ENCODE measurements around the gene LRRC57. TPM values are rescaled to one million over a fixed set of nuclear protein-coding genes. Genes with fewer than 3 reads are reported as not detected.

The LRRC57 gene
- total RNA-seq, 1 experiment from 2014 or later, result 28.8 TPM

- TF ChIP-seq CTCF (IDR thresholded peaks at IDR 0.05; ENCODE audit: insufficient read depth in 1 of 2, low read depth in 1 of 2, low read length in 1 of 2, severe bottlenecking in 1 of 2, unreplicated experiment in 1 of 2), result no peak
- Mint-ChIP-seq H3K27me3 (ENCODE audit: insufficient read depth, unreplicated experiment) (peaks cover 26% of the 10 kb centered on the region), H3K27ac (ENCODE audit: unreplicated experiment) (no peak overlapping the region), H3K4me3 (ENCODE audit: unreplicated experiment) (no peak overlapping the region), H3K9me3 (ENCODE audit: unreplicated experiment) (no peaks in the 10 kb centered on the region), H3K36me3 (ENCODE audit: insufficient read depth, unreplicated experiment) (peaks cover 6% of the 10 kb centered on the region), H3K4me1 (ENCODE audit: low read depth, unreplicated experiment) (peaks cover 7% of the 10 kb centered on the region)
- no peak for DNase-seq
- H3K27me3 ChIP-seq (replicated peaks; ENCODE audit: control insufficient read depth, insufficient read depth, low read length), result peaks cover 1% of the 10 kb centered on the region; the same call in 1 of the 2 replicates
- 0 out of 2 replicates have a peak, but pooled peaks cover 11% of the 10 kb centered on the region for H3K4me1 ChIP-seq
- no peaks in the 10 kb centered on the region for H3K9me3 ChIP-seq
- no TSS peak for BruUV-seq (replicated peaks)
- ChIA-PET CTCF (no interaction called here), POLR2A (no interaction called here)
- intact Hi-C loops (cut with micrococcal nuclease; ENCODE audit: unreplicated experiment), result no loop called here
- H3K4me3 ChIP-seq (ENCODE audit: low read depth, low read length), result no peak overlapping the region
- H3K36me3 ChIP-seq (ENCODE audit: control insufficient read depth, insufficient read depth, low read length), result no peaks in the 10 kb centered on the region
Observed at GRCh38 chr15:42576776-42577175, 28.2 kb upstream of the LRRC57 start.

GRCh38 chr15:42576040-42576594 lies 27.5 kb upstream of the LRRC57 start:
- no peak for DNase-seq
- Mint-ChIP-seq H3K27ac (ENCODE audit: unreplicated experiment) (no peak overlapping the region), H3K4me1 (ENCODE audit: low read depth, unreplicated experiment) (peaks cover 4% of the 10 kb centered on the region), H3K9me3 (ENCODE audit: unreplicated experiment) (no peaks in the 10 kb centered on the region), H3K27me3 (ENCODE audit: insufficient read depth, unreplicated experiment) (peaks cover 25% of the 10 kb centered on the region), H3K36me3 (ENCODE audit: insufficient read depth, unreplicated experiment) (peaks cover 6% of the 10 kb centered on the region), H3K4me3 (ENCODE audit: unreplicated experiment) (peak overlapping the region; percentile 86)
- intact Hi-C loops (cut with micrococcal nuclease; ENCODE audit: unreplicated experiment), result no loop called here
- ChIA-PET POLR2A (interaction anchor here (0.6 to 2.1 kb wide), 6 partner anchors 16 to 795 kb away, joined by 3 to 8 read pairs (median 4); partner anchors contain the start of genes HAUS2, LRRC57, TUBGCP4 and ZNF106), CTCF (interaction anchor here (0.6 to 0.7 kb wide), 3 partner anchors 12 to 225 kb away, joined by 3 read pairs; no protein-coding TSS in a partner anchor)
- peaks cover 1% of the 10 kb centered on the region; the same call in 1 of the 2 replicates for H3K27me3 ChIP-seq (replicated peaks; ENCODE audit: control insufficient read depth, insufficient read depth, low read length)
- H3K4me1 ChIP-seq, result 0 out of 2 replicates have a peak, but pooled peaks cover 10% of the 10 kb centered on the region
- peak overlapping the region; percentile 58 for H3K4me3 ChIP-seq (ENCODE audit: low read depth, low read length)
- no peak for TF ChIP-seq CTCF (IDR thresholded peaks at IDR 0.05; ENCODE audit: insufficient read depth in 1 of 2, low read depth in 1 of 2, low read length in 1 of 2, severe bottlenecking in 1 of 2, unreplicated experiment in 1 of 2)
- no peaks in the 10 kb centered on the region for H3K36me3 ChIP-seq (ENCODE audit: control insufficient read depth, insufficient read depth, low read length)
- no peaks in the 10 kb centered on the region for H3K9me3 ChIP-seq
- no TSS peak for BruUV-seq (replicated peaks)

DNA sequence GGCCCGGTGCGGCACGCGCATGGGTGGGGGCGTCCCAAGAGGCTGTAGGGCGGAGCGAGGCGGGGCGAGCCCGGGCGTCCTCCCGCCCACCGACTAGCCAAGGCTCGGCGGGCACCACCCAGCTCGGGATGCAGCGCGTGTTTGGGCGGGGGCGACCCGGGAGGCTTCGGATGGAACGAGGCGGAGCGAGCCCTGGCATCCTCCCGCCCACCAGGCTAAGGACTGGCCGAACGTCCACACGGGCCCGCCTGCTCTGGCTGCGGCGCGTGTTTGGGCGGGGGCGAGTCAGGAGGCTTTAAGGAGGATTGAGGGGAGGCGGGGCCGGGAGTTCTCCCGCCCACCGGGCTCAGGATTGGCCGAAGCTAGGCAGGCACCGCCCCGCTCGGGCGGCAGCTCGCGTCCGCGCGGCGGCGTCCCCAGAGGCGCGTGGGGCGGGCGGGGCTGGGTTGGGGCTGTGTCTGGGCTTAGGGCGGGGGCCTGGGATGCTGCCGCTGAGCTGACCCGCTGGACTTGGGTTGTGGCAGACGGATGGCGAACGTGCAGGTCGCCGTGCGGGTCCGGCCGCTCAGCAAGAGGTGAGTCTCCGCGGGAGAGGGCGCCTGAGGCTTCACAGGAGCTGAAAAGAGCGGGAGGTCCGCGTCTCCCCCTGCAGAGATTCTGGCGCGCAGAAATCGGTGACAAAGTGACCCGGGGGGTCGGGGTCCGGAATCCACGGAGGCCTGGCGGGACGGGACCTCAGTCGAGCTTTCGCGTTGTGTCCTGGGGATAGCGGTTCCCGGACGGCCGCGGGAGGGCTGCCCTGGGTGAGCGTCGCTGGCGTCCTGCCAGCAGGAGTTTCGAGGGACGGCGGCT lies 26.8 kb upstream of the LRRC57 start, which contains the start of gene STARD9:
Gene STARD9 (plus strand): TSS at position 419 of the 852 bp plus-strand sequence. CDS start 110 bp downstream, at position 529.
- no peak for TF ChIP-seq CTCF (IDR thresholded peaks at IDR 0.05; ENCODE audit: insufficient read depth in 1 of 2, low read depth in 1 of 2, low read length in 1 of 2, severe bottlenecking in 1 of 2, unreplicated experiment in 1 of 2)
- no TSS peak for BruUV-seq (replicated peaks)
- H3K4me3 Mint-ChIP-seq (ENCODE audit: unreplicated experiment), result peak within 1 kb of the TSS; percentile 86
- Histone ChIP-seq H3K4me1 (0 out of 2 replicates have a peak, but pooled peaks cover 10% of the 10 kb centered on the region), H3K4me3 (ENCODE audit: low read depth, low read length) (peak within 1 kb of the TSS; percentile 58), H3K27me3 (replicated peaks; ENCODE audit: control insufficient read depth, insufficient read depth, low read length) (peaks cover 1% of the 10 kb centered on the region; the same call in 1 of the 2 replicates), H3K9me3 (no peaks in the 10 kb centered on the region), H3K36me3 (ENCODE audit: control insufficient read depth, insufficient read depth, low read length) (no peaks in the 10 kb centered on the region)
- intact Hi-C loops (cut with micrococcal nuclease; ENCODE audit: unreplicated experiment), result loop anchor here (1.0 kb wide), 2 partner anchors 27 to 75 kb away; partner anchors contain the start of genes HAUS2 and LRRC57
- no peaks in the 10 kb centered on the region for H3K9me3 Mint-ChIP-seq (ENCODE audit: unreplicated experiment)
- no peaks in the 10 kb centered on the region for H3K4me1 Mint-ChIP-seq (ENCODE audit: low read depth, unreplicated experiment)
- H3K36me3 Mint-ChIP-seq (ENCODE audit: insufficient read depth, unreplicated experiment), result peaks cover 6% of the 10 kb centered on the region
- CTCF ChIA-PET, result interaction anchor here (0.6 to 0.7 kb wide), 3 partner anchors 13 to 226 kb away, joined by 3 read pairs; no protein-coding TSS in a partner anchor
- H3K27me3 Mint-ChIP-seq (ENCODE audit: insufficient read depth, unreplicated experiment), result peaks cover 20% of the 10 kb centered on the region
- POLR2A ChIA-PET, result interaction anchor here (0.6 to 2.1 kb wide), 10 partner anchors 11 to 796 kb away, joined by 3 to 11 read pairs (median 4); partner anchors contain the start of genes HAUS2, LRRC57, TUBGCP4 and ZNF106
- DNase-seq, result peak; percentile 98
- peak within 1 kb of the TSS; percentile 37 for H3K27ac Mint-ChIP-seq (ENCODE audit: unreplicated experiment)
